NT2/D1 (cell line): Measurements from ENCODE around the gene GPC6.

Experiments
- YY1 ChIP-seq: IDR thresholded peaks from 2 replicates; pipeline ENCODE4 v1.6.1; 2011; ENCODE audit not compliant: insufficient read length, insufficient read depth
- ZNF274 ChIP-seq: IDR thresholded peaks from 2 replicates; pipeline ENCODE4 v1.6.1; 2011; ENCODE audit warnings: mild to moderate bottlenecking, low read depth, low read length

GRCh38 chr13:94173312-94173854 is 946.8 kb downstream of the GPC6 start:
- TF ChIP-seq YY1 (no peak), ZNF274 (no peak)
